Measurements from ENCODE around the gene SLC16A6. TPM values are rescaled to one million over a fixed set of nuclear protein-coding genes. Genes with fewer than 3 reads are reported as not detected.
A peak's percentile ranks its signal among the peaks of the same experiment; 100 is the strongest.
"Not testable (repeated sequence)": the region's sequence is repeated elsewhere in the genome, so short reads cannot be mapped to it uniquely, and the experiment has no call there.

The SLC16A6 gene
- total RNA-seq, 1 donor from 2014 or later = not detected

- H3K4me3 ChIP-seq (ENCODE audit: low read depth, low read length) = no peak overlapping the region
- no peak for DNase-seq (ENCODE audit: low read depth)
- TF ChIP-seq, protein P1, sequence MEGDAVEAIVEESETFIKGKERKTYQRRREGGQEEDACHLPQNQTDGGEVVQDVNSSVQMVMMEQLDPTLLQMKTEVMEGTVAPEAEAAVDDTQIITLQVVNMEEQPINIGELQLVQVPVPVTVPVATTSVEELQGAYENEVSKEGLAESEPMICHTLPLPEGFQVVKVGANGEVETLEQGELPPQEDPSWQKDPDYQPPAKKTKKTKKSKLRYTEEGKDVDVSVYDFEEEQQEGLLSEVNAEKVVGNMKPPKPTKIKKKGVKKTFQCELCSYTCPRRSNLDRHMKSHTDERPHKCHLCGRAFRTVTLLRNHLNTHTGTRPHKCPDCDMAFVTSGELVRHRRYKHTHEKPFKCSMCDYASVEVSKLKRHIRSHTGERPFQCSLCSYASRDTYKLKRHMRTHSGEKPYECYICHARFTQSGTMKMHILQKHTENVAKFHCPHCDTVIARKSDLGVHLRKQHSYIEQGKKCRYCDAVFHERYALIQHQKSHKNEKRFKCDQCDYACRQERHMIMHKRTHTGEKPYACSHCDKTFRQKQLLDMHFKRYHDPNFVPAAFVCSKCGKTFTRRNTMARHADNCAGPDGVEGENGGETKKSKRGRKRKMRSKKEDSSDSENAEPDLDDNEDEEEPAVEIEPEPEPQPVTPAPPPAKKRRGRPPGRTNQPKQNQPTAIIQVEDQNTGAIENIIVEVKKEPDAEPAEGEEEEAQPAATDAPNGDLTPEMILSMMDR (conservative IDR thresholded peaks at IDR 0.05; ENCODE audit: low read depth, low read length) = no peak
Observed at GRCh38 chr17:68255731-68256538, 35.0 kb downstream of the SLC16A6 start.

DNA sequence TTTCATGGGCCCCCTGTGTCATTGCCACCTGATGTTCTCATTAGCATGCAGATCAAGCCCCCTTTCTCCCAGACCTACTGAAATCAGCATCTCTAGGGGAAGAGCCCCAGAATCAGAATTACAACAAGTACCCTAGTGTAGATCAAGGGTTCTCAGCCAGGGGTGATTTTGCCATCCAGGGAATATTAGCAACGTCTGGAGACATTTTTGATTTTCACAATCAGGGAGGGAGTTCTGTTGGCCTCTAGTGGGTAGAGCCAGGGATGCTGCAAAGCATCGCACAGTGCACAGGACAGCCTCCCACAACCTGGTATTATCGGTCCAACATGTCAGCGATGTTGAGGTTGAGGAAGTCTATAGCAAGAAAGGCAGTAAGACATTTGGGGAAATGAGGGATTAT, 35.8 kb downstream of the SLC16A6 start:
- no peak for DNase-seq (ENCODE audit: low read depth)
- TF ChIP-seq, protein P1 (conservative IDR thresholded peaks at IDR 0.05; ENCODE audit: low read depth, low read length) = no peak
- H3K4me3 ChIP-seq (ENCODE audit: low read depth, low read length) = no peak overlapping the region

DNA sequence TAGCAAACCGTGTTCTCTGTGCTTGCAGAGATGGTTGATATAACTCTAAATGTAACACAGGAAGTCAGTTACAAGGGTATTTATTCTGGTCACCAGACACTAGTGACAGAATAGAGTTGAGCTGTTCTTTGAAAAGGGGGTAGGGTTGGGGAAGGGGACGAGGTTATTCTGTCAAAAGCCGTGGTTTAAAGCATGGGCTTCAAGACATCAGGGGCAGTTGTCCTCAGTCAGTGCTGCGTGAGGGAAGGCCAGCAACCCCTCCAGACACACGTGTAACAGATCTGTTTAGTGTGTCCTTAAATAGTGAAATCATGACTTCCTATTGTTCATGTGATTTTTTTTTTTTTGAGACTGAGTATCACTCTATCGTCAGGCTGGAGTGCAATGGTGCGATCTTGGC, 37.5 kb downstream of the SLC16A6 start:
- H3K4me3 ChIP-seq (ENCODE audit: low read depth, low read length); DNase-seq (ENCODE audit: low read depth): not testable (repeated sequence)

- H3K4me3 ChIP-seq (ENCODE audit: low read depth, low read length) = no peak overlapping the region
- DNase-seq (ENCODE audit: low read depth) = no peak
- TF ChIP-seq, protein P1 (conservative IDR thresholded peaks at IDR 0.05; ENCODE audit: low read depth, low read length) = no peak
Observed at GRCh38 chr17:68249354-68249765, 41.6 kb downstream of the SLC16A6 start.

- no peak for DNase-seq (ENCODE audit: low read depth)
- TF ChIP-seq, protein P1 (conservative IDR thresholded peaks at IDR 0.05; ENCODE audit: low read depth, low read length) = no peak
- H3K4me3 ChIP-seq (ENCODE audit: low read depth, low read length) = peak overlapping the region; percentile 87
Observed at GRCh38 chr17:68248891-68249290, 42.0 kb downstream of the SLC16A6 start.

DNA sequence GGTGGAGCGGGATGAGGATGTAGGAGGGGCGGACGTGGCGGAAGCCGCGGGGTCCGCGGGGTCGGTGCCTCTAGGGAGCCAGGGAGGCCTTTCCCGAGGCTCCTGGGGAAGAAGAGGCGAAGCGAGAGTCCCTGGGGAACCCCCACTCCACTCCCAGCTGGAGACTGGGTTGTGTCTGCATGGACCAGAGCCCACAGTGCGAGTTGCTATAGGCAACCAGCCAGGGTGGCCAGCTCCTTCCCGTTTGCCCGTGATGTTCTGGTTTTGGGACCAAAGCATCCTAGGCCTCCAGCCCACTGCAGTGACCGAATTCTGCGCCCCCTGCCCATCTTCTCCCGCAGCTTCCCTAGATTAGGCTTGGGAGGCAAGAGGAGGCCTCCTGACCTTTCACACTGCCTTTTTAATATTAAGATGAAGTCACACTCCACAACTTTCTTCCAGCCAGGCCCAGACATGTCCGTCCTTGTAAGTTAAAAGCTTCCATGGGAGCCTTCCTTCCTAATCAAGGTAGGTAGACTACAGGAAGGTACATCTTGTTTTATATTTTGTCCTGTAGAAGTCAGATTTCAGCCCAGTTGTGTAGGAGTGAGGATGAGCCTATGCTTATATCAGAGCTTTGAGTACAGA, 42.6 kb downstream of the SLC16A6 start:
- TF ChIP-seq, protein P1 (conservative IDR thresholded peaks at IDR 0.05; ENCODE audit: low read depth, low read length) = no peak
- DNase-seq (ENCODE audit: low read depth) = no peak
- peak overlapping the region; percentile 87 for H3K4me3 ChIP-seq (ENCODE audit: low read depth, low read length)

DNA sequence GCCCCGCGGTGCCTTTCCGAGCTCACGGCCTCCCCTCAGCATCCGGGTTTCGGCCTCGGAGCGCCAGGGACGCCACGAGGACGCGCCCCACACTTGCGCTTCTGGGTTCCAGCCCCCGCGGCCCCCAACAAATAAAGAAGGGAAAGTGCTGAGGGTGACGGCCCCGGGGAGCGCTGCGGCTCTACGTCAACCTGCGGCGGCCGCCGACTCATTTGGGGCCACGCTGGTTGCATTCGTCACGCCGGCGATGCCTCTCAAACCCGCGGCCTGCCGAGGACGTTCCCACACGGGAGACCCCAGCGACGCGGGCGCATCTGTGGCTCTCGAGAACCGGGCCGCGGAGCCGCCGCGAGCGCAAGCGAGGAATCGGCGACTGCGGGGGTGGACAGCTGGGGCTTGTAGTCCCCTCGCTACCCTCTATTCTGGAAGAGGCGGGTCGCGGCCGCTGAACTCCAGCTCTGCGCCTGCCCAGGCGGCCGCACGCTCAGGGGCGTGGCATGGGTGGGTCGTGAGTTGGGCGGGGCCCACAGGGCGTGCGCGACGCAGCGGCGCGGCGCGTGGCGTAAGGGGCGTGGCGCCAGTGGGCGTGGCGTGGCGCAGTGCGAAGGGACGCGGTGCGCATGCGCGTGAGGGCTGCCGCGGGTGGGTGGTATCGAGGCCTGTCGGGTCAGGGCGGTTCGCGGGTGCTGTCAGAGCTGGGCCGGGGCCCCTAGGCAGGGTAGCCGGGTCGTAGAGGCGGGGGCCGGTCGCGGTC, 43.3 kb downstream of the SLC16A6 start, which contains the start of gene AMZ2:
Gene AMZ2 (plus strand): TSS at position 599 of the 754 bp plus-strand sequence. CDS start 2,145 bp downstream, outside the sequence.
- TF ChIP-seq, protein P1 (conservative IDR thresholded peaks at IDR 0.05; ENCODE audit: low read depth, low read length) = no peak
- DNase-seq (ENCODE audit: low read depth) = no peak
- H3K4me3 ChIP-seq (ENCODE audit: low read depth, low read length) = peak within 1 kb of the TSS; percentile 87

All from epithelial cell of proximal tubule (primary cell).